Spleen (tissue), 7 donors: Measurements from ENCODE around the gene CTNND1.

Experiments
- POLR2A ChIP-seq, 3 donors: fragments of 450-650 bp; IDR thresholded peaks; one replicate each; pipeline ENCODE4 v1.5.1; 2017; ENCODE audit warnings: antibody characterized with exemption in 3 of 3, mild to moderate bottlenecking in 1 of 3
- POLR2AphosphoS5 ChIP-seq, 3 donors: sonication (generic); formaldehyde crosslinking; IDR thresholded peaks; one replicate each; pipeline ENCODE4 v1.5.1; 2017; ENCODE audit warnings: antibody characterized with exemption in 3 of 3
- TF ChIP-seq, protein P1 (sequence below), 11 experiments: fragments of 200-600 bp in 7 of 11; fragments of 450-650 bp in 4 of 11; sonication (generic) in 4 of 11; IDR thresholded peaks in 8 of 11; conservative IDR thresholded peaks in 3 of 11; 1 replicate in 7 of 11; 2 replicates in 4 of 11; pipeline versions ENCODE4 v1.4.0 to v1.8.0; 2016 to 2021; ENCODE audit warnings: antibody characterized with exemption in 11 of 11, inconsistent platforms in 4 of 11, mild to moderate bottlenecking in 1 of 11
- donor health status: DM: no; HTN: no; CAD: no; lungs with moderate emphysema.
- donor health status: DM: no; HTN: no; CAD: no.
- donor health status: DM: no; HTN: no; CAD: no.

DNA sequence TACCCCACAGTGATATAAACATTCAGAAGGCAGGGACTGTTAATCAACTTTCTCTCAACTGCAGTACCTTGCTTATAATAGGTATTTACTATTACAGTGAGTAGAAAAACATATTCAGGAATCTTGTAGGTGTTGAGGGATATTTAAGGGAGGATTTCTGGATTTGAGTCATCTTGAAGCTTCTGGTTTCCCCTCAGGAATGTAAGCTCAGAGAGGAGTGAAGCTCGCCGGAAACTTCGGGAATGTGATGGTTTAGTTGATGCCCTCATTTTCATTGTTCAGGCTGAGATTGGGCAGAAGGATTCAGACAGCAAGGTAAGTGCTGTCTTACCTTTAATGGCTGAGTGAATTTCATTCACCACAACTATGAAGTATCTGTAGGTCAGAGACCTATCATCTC is 42.9 kb downstream of the CTNND1 start:
- TF ChIP-seq POLR2AphosphoS5 (IDR thresholded peaks at IDR 0.05) (no peak), POLR2A (IDR thresholded peaks at IDR 0.05) (no peak)
- TF ChIP-seq, protein P1, sequence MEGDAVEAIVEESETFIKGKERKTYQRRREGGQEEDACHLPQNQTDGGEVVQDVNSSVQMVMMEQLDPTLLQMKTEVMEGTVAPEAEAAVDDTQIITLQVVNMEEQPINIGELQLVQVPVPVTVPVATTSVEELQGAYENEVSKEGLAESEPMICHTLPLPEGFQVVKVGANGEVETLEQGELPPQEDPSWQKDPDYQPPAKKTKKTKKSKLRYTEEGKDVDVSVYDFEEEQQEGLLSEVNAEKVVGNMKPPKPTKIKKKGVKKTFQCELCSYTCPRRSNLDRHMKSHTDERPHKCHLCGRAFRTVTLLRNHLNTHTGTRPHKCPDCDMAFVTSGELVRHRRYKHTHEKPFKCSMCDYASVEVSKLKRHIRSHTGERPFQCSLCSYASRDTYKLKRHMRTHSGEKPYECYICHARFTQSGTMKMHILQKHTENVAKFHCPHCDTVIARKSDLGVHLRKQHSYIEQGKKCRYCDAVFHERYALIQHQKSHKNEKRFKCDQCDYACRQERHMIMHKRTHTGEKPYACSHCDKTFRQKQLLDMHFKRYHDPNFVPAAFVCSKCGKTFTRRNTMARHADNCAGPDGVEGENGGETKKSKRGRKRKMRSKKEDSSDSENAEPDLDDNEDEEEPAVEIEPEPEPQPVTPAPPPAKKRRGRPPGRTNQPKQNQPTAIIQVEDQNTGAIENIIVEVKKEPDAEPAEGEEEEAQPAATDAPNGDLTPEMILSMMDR (IDR thresholded peaks at IDR 0.05 in 8 of 11, conservative IDR thresholded peaks at IDR 0.05 in 3 of 11): no peak
